Measurements from ENCODE around the gene RALGAPA1.
A peak's percentile ranks its signal among the peaks of the same experiment; 100 is the strongest.

Gene RALGAPA1

DNA sequence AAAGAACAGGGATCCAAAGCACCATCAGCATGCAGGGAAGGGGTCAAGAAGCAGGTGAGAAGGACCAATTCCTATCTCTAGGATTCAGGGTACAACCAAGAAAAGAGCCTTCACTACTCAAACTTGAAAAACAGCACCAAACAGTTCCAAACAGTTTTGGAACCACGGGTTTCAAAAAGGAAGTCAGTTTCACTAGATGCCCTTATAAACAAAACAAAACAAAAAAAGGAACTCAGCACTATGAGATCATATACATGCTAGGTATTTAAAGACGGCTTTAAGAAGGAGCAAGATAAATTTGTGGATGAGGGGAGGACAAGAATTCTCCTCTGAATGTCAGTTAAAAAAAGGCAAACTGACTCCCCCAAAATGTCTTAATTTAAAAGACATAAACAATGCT lies 269.1 kb downstream of the RALGAPA1 start:
- Histone ChIP-seq H2AFZ (ENCODE audit: low read length) (no peak overlapping the region), H3K4me2 (ENCODE audit: low read depth, low read length) (peak overlapping the region; percentile 16; the same call in 1 of the 2 replicates), H3K9me2 (replicated peaks; ENCODE audit: insufficient read depth, low read length) (no peaks in the 10 kb centered on the region), H3K9ac (ENCODE audit: low read length) (no peak overlapping the region), H3F3A (ENCODE audit: insufficient read depth, low read length) (no peaks in the 10 kb centered on the region), H3K79me2 (ENCODE audit: low read length) (no peaks in the 10 kb centered on the region), H3K4me3 (ENCODE audit: low read length) (no peak overlapping the region), H3K27me3 (replicated peaks; ENCODE audit: insufficient read depth, low read length) (no peaks in the 10 kb centered on the region; the same call in 1 of the 2 replicates), H3K36me3 (replicated peaks; ENCODE audit: insufficient read depth, low read length) (no peaks in the 10 kb centered on the region), H3K4me1 (ENCODE audit: low read length) (peaks cover 13% of the 10 kb centered on the region), H4K20me1 (ENCODE audit: insufficient read depth, low read length) (no peaks in the 10 kb centered on the region), H3K27ac (ENCODE audit: low read length) (no peak overlapping the region), H3K9me3 (replicated peaks; ENCODE audit: insufficient read depth, low read length) (no peaks in the 10 kb centered on the region)
- no peak for TF ChIP-seq EZH2 (optimal IDR thresholded peaks at IDR 0.05; ENCODE audit: low read depth, low read length)
- no peak for TF ChIP-seq EZH2phosphoT487 (IDR thresholded peaks at IDR 0.05; ENCODE audit: low read length)
- TF ChIP-seq, protein P1, sequence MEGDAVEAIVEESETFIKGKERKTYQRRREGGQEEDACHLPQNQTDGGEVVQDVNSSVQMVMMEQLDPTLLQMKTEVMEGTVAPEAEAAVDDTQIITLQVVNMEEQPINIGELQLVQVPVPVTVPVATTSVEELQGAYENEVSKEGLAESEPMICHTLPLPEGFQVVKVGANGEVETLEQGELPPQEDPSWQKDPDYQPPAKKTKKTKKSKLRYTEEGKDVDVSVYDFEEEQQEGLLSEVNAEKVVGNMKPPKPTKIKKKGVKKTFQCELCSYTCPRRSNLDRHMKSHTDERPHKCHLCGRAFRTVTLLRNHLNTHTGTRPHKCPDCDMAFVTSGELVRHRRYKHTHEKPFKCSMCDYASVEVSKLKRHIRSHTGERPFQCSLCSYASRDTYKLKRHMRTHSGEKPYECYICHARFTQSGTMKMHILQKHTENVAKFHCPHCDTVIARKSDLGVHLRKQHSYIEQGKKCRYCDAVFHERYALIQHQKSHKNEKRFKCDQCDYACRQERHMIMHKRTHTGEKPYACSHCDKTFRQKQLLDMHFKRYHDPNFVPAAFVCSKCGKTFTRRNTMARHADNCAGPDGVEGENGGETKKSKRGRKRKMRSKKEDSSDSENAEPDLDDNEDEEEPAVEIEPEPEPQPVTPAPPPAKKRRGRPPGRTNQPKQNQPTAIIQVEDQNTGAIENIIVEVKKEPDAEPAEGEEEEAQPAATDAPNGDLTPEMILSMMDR (IDR thresholded peaks at IDR 0.05; ENCODE audit: low read length) = no peak
- DNase-seq = peak; percentile 47

- Histone ChIP-seq H3K4me2 (ENCODE audit: low read depth, low read length) (no peak overlapping the region), H3F3A (ENCODE audit: insufficient read depth, low read length) (no peaks in the 10 kb centered on the region)
Measured at GRCh38 chr14:35535483-35536112, 273.5 kb downstream of the RALGAPA1 start.

DNA sequence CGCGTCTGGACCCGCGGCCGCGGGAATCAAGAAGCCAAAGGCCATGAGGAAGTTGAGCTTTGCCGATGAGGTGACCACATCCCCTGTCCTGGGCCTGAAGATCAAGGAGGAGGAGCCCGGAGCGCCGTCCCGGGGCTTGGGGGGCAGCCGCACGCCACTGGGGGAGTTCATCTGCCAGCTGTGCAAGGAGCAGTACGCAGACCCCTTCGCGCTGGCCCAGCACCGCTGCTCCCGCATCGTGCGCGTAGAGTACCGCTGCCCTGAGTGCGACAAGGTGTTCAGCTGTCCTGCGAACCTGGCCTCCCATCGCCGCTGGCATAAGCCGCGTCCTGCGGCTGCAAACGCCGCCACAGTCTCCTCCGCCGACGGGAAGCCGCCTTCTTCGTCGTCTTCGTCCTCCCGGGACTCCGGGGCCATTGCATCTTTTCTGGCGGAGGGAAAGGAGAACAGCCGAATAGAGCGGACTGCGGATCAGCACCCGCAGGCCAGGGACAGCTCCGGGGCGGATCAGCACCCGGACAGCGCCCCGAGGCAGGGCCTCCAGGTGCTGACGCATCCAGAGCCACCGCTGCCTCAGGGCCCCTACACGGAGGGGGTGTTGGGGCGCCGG lies 274.1 kb downstream of the RALGAPA1 start:
- H4K20me1 ChIP-seq (ENCODE audit: insufficient read depth, low read length) = no peaks in the 10 kb centered on the region
- H3K27me3 ChIP-seq (replicated peaks; ENCODE audit: insufficient read depth, low read length) = no peaks in the 10 kb centered on the region; the same call in 1 of the 2 replicates
- no peak overlapping the region for H3K27ac ChIP-seq (ENCODE audit: low read length)
- H3K9me3 ChIP-seq (replicated peaks; ENCODE audit: insufficient read depth, low read length) = no peaks in the 10 kb centered on the region
- H2AFZ ChIP-seq (ENCODE audit: low read length) = no peak overlapping the region
- H3K4me2 ChIP-seq (ENCODE audit: low read depth, low read length) = peak overlapping the region; percentile 81; the same call in 1 of the 2 replicates
- H3K79me2 ChIP-seq (ENCODE audit: low read length) = no peaks in the 10 kb centered on the region
- no peak overlapping the region for H3K4me3 ChIP-seq (ENCODE audit: low read length)
- TF ChIP-seq, protein P1 (IDR thresholded peaks at IDR 0.05; ENCODE audit: low read length) = no peak
- TF ChIP-seq EZH2 (optimal IDR thresholded peaks at IDR 0.05; ENCODE audit: low read depth, low read length) = no peak
- no peak for TF ChIP-seq EZH2phosphoT487 (IDR thresholded peaks at IDR 0.05; ENCODE audit: low read length)
- peaks cover 6% of the 10 kb centered on the region for H3K4me1 ChIP-seq (ENCODE audit: low read length)
- no peaks in the 10 kb centered on the region for H3F3A ChIP-seq (ENCODE audit: insufficient read depth, low read length)
- H3K36me3 ChIP-seq (replicated peaks; ENCODE audit: insufficient read depth, low read length) = no peaks in the 10 kb centered on the region
- DNase-seq = peak; percentile 48
- no peaks in the 10 kb centered on the region for H3K9me2 ChIP-seq (replicated peaks; ENCODE audit: insufficient read depth, low read length)
- H3K9ac ChIP-seq (ENCODE audit: low read length) = no peak overlapping the region

More at GRCh38 chr14:35535483-35536112, 273.5 kb downstream of the RALGAPA1 start:
- no peaks in the 10 kb centered on the region for H3K79me2 ChIP-seq (ENCODE audit: low read length)
- no peak overlapping the region for H2AFZ ChIP-seq (ENCODE audit: low read length)
- no peak overlapping the region for H3K27ac ChIP-seq (ENCODE audit: low read length)
- no peaks in the 10 kb centered on the region for H3K9me2 ChIP-seq (replicated peaks; ENCODE audit: insufficient read depth, low read length)
- peaks cover 12% of the 10 kb centered on the region for H3K4me1 ChIP-seq (ENCODE audit: low read length)
- H3K9me3 ChIP-seq (replicated peaks; ENCODE audit: insufficient read depth, low read length) = no peaks in the 10 kb centered on the region
- DNase-seq = no peak
- no peak overlapping the region for H3K9ac ChIP-seq (ENCODE audit: low read length)
- H4K20me1 ChIP-seq (ENCODE audit: insufficient read depth, low read length) = no peaks in the 10 kb centered on the region
- TF ChIP-seq EZH2phosphoT487 (IDR thresholded peaks at IDR 0.05; ENCODE audit: low read length) = no peak
- TF ChIP-seq, protein P1 (IDR thresholded peaks at IDR 0.05; ENCODE audit: low read length) = no peak
- TF ChIP-seq EZH2 (optimal IDR thresholded peaks at IDR 0.05; ENCODE audit: low read depth, low read length) = no peak
- no peaks in the 10 kb centered on the region; the same call in 1 of the 2 replicates for H3K27me3 ChIP-seq (replicated peaks; ENCODE audit: insufficient read depth, low read length)
- H3K4me3 ChIP-seq (ENCODE audit: low read length) = no peak overlapping the region
- no peaks in the 10 kb centered on the region for H3K36me3 ChIP-seq (replicated peaks; ENCODE audit: insufficient read depth, low read length)

All from MM.1S (cell line).